ENCODE results near the gene MYH11. TPM values are rescaled to one million over a fixed set of nuclear protein-coding genes. Genes with fewer than 3 reads are reported as not detected.

MYH11 gene
- total RNA-seq, 4 donors from 2014 or later: 13.7 to 139 (median 39.0) TPM

GRCh38 chr16:15881794-15882379 lies 25.1 kb upstream of the MYH11 start:
- no peak for DNase-seq (ENCODE audit: low spot score in 2 of 2)
- H3K4me3 ChIP-seq (ENCODE audit: low read depth, poor library complexity, severe bottlenecking): no peak overlapping the region
- TF ChIP-seq POLR2A (IDR thresholded peaks at IDR 0.05): no peak
- no peak for TF ChIP-seq CTCF (IDR thresholded peaks at IDR 0.05)
- 88 to 92% methylated on average over 13 of the region's 13 CpGs for WGBS, 2 donors
- intact Hi-C loops (cut with DNase I; ENCODE audit: low total_unique reads): no loop called here

GRCh38 chr16:15880434-15881308 lies 23.8 kb upstream of the MYH11 start:
- H3K4me3 ChIP-seq (ENCODE audit: low read depth, poor library complexity, severe bottlenecking): no peak overlapping the region
- WGBS, 2 donors: 81 to 83% methylated on average over 5 of the region's 5 CpGs
- intact Hi-C loops (cut with DNase I; ENCODE audit: low total_unique reads): no loop called here
- no peak for DNase-seq (ENCODE audit: low spot score in 2 of 2)
- no peak for TF ChIP-seq CTCF (IDR thresholded peaks at IDR 0.05)
- no peak for TF ChIP-seq POLR2A (IDR thresholded peaks at IDR 0.05)

DNA sequence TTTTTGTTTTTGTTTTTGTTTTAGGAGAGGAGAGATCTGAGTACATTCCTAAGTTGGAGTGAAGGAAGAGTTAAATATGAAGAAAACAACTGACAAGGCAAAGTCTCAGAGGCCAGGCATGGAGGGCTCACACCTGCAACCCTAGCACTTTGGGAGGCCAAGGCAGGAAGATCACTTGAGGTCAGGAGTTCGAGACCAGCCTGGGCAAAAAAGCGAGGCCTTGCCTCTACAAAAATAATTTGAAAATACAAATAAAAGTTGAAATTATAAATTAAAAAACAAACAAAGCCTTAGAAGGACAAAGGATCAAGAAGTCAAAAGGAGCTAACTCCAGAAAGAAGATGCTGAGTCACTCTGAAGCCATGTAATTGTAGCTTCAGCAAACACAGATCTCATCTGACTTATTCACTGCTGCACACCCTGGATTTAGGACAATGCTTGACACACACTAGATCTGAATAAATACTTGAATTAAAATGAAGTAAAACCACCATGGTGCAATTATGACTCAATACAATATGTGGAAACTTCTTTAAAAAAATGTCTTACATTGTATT lies 22.5 kb upstream of the MYH11 start:
- 86 to 87% methylated on average over 2 of the region's 2 CpGs for WGBS, 2 donors
- intact Hi-C loops (cut with DNase I; ENCODE audit: low total_unique reads): loop anchor here (10.0 kb wide), 1 partner anchor 245 kb away; no protein-coding TSS in a partner anchor

GRCh38 chr16:15876503-15876902 lies 19.7 kb upstream of the MYH11 start:
- intact Hi-C loops (cut with DNase I; ENCODE audit: low total_unique reads): loop anchor here (10.0 kb wide), 1 partner anchor 248 kb away; no protein-coding TSS in a partner anchor
- H3K4me3 ChIP-seq (ENCODE audit: low read depth, poor library complexity, severe bottlenecking): no peak overlapping the region
- 95 to 96% methylated on average over 5 of the region's 5 CpGs for WGBS, 2 donors
- DNase-seq (ENCODE audit: low spot score in 2 of 2): no peak
- TF ChIP-seq CTCF (IDR thresholded peaks at IDR 0.05) (no peak), POLR2A (IDR thresholded peaks at IDR 0.05) (no peak)

More for the DNA sequence above, 22.5 kb upstream of the MYH11 start:
- no peak for DNase-seq (ENCODE audit: low spot score in 2 of 2)
- no peak overlapping the region for H3K4me3 ChIP-seq (ENCODE audit: low read depth, poor library complexity, severe bottlenecking)
- TF ChIP-seq CTCF (IDR thresholded peaks at IDR 0.05): no peak
- no peak for TF ChIP-seq POLR2A (IDR thresholded peaks at IDR 0.05)

- H3K4me3 ChIP-seq (ENCODE audit: low read depth, poor library complexity, severe bottlenecking): no peak overlapping the region
- TF ChIP-seq POLR2A (IDR thresholded peaks at IDR 0.05) (no peak), CTCF (IDR thresholded peaks at IDR 0.05) (no peak)
- intact Hi-C loops (cut with DNase I; ENCODE audit: low total_unique reads): loop anchor here (10.0 kb wide), 1 partner anchor 250 kb away; no protein-coding TSS in a partner anchor
- WGBS, 2 donors: 25 to 33% methylated on average over 7 of the region's 7 CpGs
- DNase-seq (ENCODE audit: low spot score in 2 of 2): peak; percentile 40 to 86
These were observed 18.0 kb upstream of the MYH11 start for GRCh38 chr16:15874745-15875314.

Measured in lower leg skin (tissue), 4 donors.